Mammary epithelial cell (primary cell): Measurements from ENCODE around the gene TCF12.

Source experiments
- EZH2 ChIP-seq: IDR thresholded peaks from 2 replicates; pipeline ENCODE4 v1.6.1; 2012; ENCODE audit warnings: low read length, inconsistent platforms, borderline replicate concordance
- TF ChIP-seq, protein P1 (sequence below), 2 donors: IDR thresholded peaks in 1 of 2; conservative IDR thresholded peaks in 1 of 2; 2 replicates each; pipeline ENCODE4 v1.5.1; 2011 to 2012; ENCODE audit warnings: inconsistent platforms in 2 of 2, low read length in 2 of 2, mild to moderate bottlenecking in 2 of 2, control low read depth in 1 of 2, low read depth in 1 of 2; ENCODE audit not compliant: insufficient read depth in 1 of 2; ENCODE audit errors: extremely low read depth in 1 of 2

DNA sequence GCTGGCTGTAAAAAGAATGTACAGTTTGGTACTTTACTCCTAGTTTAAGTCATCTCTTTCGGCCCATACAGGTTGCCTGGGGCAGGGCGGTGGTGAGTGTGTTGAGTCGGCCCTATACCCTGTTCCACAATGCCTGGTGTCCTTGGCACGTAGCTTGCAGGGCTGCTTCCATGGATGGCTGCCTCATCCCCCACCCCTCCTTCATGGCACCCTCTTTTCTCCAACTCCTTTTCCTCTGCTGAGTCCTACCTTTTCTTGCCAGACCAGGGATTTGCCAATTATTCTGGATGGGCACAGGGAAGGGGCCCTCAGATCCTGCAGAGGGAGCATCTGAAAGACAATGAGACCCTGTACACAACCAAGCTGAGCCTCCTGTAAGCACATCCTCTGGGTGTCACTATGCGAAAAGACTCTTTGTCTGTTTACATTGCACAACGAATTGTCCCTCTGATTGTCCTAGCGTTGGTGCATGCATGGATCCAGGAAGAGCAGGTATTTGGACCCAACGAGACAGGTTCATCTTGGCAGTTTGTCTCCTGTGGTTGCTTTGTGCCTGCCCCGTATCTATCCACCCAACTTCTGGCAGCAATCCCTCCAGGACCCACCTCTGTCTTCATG lies 384.3 kb downstream of the TCF12 start:
- TF ChIP-seq, protein P1, sequence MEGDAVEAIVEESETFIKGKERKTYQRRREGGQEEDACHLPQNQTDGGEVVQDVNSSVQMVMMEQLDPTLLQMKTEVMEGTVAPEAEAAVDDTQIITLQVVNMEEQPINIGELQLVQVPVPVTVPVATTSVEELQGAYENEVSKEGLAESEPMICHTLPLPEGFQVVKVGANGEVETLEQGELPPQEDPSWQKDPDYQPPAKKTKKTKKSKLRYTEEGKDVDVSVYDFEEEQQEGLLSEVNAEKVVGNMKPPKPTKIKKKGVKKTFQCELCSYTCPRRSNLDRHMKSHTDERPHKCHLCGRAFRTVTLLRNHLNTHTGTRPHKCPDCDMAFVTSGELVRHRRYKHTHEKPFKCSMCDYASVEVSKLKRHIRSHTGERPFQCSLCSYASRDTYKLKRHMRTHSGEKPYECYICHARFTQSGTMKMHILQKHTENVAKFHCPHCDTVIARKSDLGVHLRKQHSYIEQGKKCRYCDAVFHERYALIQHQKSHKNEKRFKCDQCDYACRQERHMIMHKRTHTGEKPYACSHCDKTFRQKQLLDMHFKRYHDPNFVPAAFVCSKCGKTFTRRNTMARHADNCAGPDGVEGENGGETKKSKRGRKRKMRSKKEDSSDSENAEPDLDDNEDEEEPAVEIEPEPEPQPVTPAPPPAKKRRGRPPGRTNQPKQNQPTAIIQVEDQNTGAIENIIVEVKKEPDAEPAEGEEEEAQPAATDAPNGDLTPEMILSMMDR (conservative IDR thresholded peaks at IDR 0.05 in 1 of 2, IDR thresholded peaks at IDR 0.05 in 1 of 2; ENCODE audit: extremely low read depth in 1 of 2, insufficient read depth in 1 of 2, low read depth in 1 of 2, low read length in 2 of 2), result no peak
- no peak for TF ChIP-seq EZH2
